Right lobe of liver (tissue), 4 donors: ENCODE results near the gene NSUN6.

Source experiments
- POLR2A ChIP-seq: fragments of 450-650 bp; IDR thresholded peaks from one replicate; pipeline ENCODE4 v1.6.1; 2017; ENCODE audit warnings: antibody characterized with exemption, mild to moderate bottlenecking
- TF ChIP-seq, protein P1 (sequence below), 4 donors: fragments of 200-600 bp in 3 of 4; fragments of 450-650 bp in 1 of 4; IDR thresholded peaks; one replicate each; pipeline versions ENCODE4 v1.5.1 to v1.8.0; 2016 to 2022; ENCODE audit warnings: antibody characterized with exemption in 4 of 4, mild to moderate bottlenecking in 2 of 4
- donor health status: DM: no; HTN: no; CAD: no.
- donor health status: DM: no; HTN: no; CAD: no.
- donor health status: DM: no; HTN: yes; CAD: no.

DNA sequence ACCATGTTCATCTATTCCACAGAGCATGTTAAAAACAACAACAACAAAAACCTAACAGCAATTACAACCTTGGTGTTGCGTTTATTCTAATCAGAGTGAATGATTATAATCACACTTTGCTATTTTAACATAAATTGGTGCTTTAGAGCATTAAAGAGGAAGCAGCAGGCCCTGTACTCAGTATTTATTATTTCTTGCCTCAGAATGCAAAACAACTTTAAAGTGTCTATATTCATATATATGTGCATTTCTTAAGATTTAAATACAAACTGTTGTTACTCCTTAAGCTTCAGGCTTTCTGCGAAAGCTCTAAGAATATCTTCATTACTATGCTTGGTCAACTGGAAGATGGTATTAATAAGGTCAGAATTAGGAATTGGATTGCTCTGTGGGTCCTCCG, 29.4 kb upstream of the NSUN6 start:
- TF ChIP-seq, protein P1, sequence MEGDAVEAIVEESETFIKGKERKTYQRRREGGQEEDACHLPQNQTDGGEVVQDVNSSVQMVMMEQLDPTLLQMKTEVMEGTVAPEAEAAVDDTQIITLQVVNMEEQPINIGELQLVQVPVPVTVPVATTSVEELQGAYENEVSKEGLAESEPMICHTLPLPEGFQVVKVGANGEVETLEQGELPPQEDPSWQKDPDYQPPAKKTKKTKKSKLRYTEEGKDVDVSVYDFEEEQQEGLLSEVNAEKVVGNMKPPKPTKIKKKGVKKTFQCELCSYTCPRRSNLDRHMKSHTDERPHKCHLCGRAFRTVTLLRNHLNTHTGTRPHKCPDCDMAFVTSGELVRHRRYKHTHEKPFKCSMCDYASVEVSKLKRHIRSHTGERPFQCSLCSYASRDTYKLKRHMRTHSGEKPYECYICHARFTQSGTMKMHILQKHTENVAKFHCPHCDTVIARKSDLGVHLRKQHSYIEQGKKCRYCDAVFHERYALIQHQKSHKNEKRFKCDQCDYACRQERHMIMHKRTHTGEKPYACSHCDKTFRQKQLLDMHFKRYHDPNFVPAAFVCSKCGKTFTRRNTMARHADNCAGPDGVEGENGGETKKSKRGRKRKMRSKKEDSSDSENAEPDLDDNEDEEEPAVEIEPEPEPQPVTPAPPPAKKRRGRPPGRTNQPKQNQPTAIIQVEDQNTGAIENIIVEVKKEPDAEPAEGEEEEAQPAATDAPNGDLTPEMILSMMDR (IDR thresholded peaks at IDR 0.05), result no peak
- TF ChIP-seq POLR2A, result no peak
